CD4-positive, alpha-beta T cell (primary cell): ENCODE measurements around the gene ITPKB. TPM values are rescaled to one million over a fixed set of nuclear protein-coding genes. Genes with fewer than 3 reads are reported as not detected.

Source experiments
- ATAC-seq: fragments of 200-7000 bp; cut with Tn5 transposase; one replicate; pipeline ENCODE4 v1.10.0; 2022; ENCODE audit warnings: mild to moderate bottlenecking; ENCODE audit not compliant: poor library complexity
- CTCF ChIA-PET: fragments of 350-600 bp; sonication (Branson Sonifier 250); formaldehyde crosslinking; loops from one replicate; lab custom pipeline; 2021; ENCODE audit warnings: antibody characterized with exemption, inconsistent platforms; lab: Charles Lee
- POLR2A ChIA-PET: fragments of 350-600 bp; sonication (Branson Sonifier 250); formaldehyde crosslinking; loops from one replicate; lab custom pipeline; 2021; ENCODE audit warnings: antibody characterized with exemption, inconsistent platforms; lab: Charles Lee
- DNase-seq, 14 experiments: peaks; one replicate each; pipeline ENCODE4 v3.0.0-alpha.2; 2013 to 2020; ENCODE audit warnings: mixed read lengths in 2 of 14
- H3K27ac ChIP-seq, 2 donors: one replicate each; pipeline versions ENCODE4 v1.5.1 to v1.7.0; 2013; ENCODE audit warnings: low read length in 2 of 2, low read depth in 1 of 2, mild to moderate bottlenecking in 1 of 2
- H3K27me3 ChIP-seq, 2 experiments: 1 replicate in 1 of 2; 2 replicates in 1 of 2; pipeline versions ENCODE4 v1.6.1 to v1.7.0; 2013; ENCODE audit warnings: low read length in 2 of 2, control low read depth in 1 of 2, mild to moderate bottlenecking in 1 of 2, moderate library complexity in 1 of 2; ENCODE audit not compliant: insufficient read depth in 2 of 2, control insufficient read depth in 1 of 2
- H3K36me3 ChIP-seq: one replicate; pipeline ENCODE4 v1.6.1; 2013; ENCODE audit warnings: low read length, control low read depth; ENCODE audit not compliant: insufficient read depth
- H3K4me1 ChIP-seq: one replicate; pipeline ENCODE4 v1.6.1; 2013; ENCODE audit warnings: low read length, control low read depth; ENCODE audit not compliant: insufficient read depth
- H3K4me3 ChIP-seq: one replicate; pipeline ENCODE4 v1.5.1; 2013; ENCODE audit warnings: mild to moderate bottlenecking, low read length, moderate library complexity
- H3K9me3 ChIP-seq, 2 experiments: 1 replicate in 1 of 2; 2 replicates in 1 of 2; pipeline versions ENCODE4 v1.6.1 to v1.7.0; 2013; ENCODE audit warnings: low read length in 2 of 2, mild to moderate bottlenecking in 2 of 2, control low read depth in 1 of 2, moderate library complexity in 1 of 2; ENCODE audit not compliant: control insufficient read depth in 1 of 2, insufficient read depth in 1 of 2
- H3K27ac Mint-ChIP-seq: one replicate; pipeline ENCODE4 v1.8.0; 2020; ENCODE audit warnings: mixed read lengths
- H3K27me3 Mint-ChIP-seq: one replicate; pipeline ENCODE4 v1.8.0; 2021; ENCODE audit warnings: mixed read lengths
- H3K36me3 Mint-ChIP-seq: one replicate; pipeline ENCODE4 v1.8.0; 2021; ENCODE audit warnings: low read depth, mixed read lengths
- H3K4me1 Mint-ChIP-seq: one replicate; pipeline ENCODE4 v1.8.0; 2021; ENCODE audit warnings: low read depth, mixed read lengths
- H3K4me3 Mint-ChIP-seq: one replicate; pipeline ENCODE4 v1.8.0; 2020; ENCODE audit warnings: mild to moderate bottlenecking, mixed read lengths
- H3K9me3 Mint-ChIP-seq: one replicate; pipeline ENCODE4 v1.8.0; 2020; ENCODE audit warnings: mixed read lengths
- intact Hi-C, 2 experiments: fragments of 100-400 bp; cut with DNase I in 1 of 2; cut with micrococcal nuclease in 1 of 2; formaldehyde crosslinking; loops; one replicate each; pipeline versions ENCODE4 v1.15.1 to v1.9.0; 2023 to 2025; cut with DNase I, micrococcal nuclease
- total RNA-seq, 174 experiments: library from RNA in 2 of 174; stranded (reverse) in 2 of 174; gene quantifications; one replicate each; pipeline ENCODE4 v1.2.3 and lab custom pipeline; 2021 to 2026
- TF ChIP-seq, protein P1 (sequence below): fragments of 200-600 bp; IDR thresholded peaks from one replicate; pipeline ENCODE4 v1.8.0; 2022; ENCODE audit warnings: antibody characterized with exemption, mild to moderate bottlenecking

Gene ITPKB
- total RNA-seq, 2 experiments from 2014 or later: 565 to 583 TPM

DNA sequence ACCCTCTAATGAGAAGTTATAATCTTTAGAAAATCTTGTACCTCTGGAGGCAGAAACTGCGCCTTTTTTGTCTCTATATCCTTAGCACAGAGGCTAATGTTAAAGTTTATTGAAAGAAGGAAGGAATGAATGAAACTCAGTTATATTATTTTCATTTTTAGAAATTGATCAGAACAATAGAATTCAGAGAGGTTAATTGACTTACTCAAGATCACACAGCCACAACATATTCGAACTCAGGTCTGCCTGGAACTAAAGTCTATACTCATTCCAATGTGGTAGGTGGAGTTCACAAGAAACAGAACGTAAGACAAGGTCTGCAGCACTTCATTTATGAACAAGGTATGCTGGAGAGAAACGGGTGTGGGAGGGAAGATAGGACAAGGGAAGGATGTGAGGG lies 23.0 kb upstream of the ITPKB start:
- no peak overlapping the region for H3K4me3 Mint-ChIP-seq
- intact Hi-C loops: no loop called here
- DNase-seq (no peak), ATAC-seq (no peak)
- CTCF ChIA-PET: interaction anchor here (2.0 kb wide), 1 partner anchor 136 kb away, joined by 8 read pairs; no protein-coding TSS in a partner anchor
- Histone ChIP-seq H3K27me3 (no peaks in the 10 kb centered on the region), H3K27ac (no peak overlapping the region), H3K36me3 (no peaks in the 10 kb centered on the region), H3K4me1 (peaks cover 21% of the 10 kb centered on the region), H3K9me3 (no peaks in the 10 kb centered on the region), H3K4me3 (no peak overlapping the region)
- POLR2A ChIA-PET: interaction anchor here (2.0 kb wide), 1 partner anchor 23 kb away, joined by 5 read pairs; the partner anchor contains the start of gene ITPKB
- no peaks in the 10 kb centered on the region for H3K27me3 Mint-ChIP-seq
- H3K27ac Mint-ChIP-seq: no peak overlapping the region
- H3K9me3 Mint-ChIP-seq: no peaks in the 10 kb centered on the region
- TF ChIP-seq, protein P1, sequence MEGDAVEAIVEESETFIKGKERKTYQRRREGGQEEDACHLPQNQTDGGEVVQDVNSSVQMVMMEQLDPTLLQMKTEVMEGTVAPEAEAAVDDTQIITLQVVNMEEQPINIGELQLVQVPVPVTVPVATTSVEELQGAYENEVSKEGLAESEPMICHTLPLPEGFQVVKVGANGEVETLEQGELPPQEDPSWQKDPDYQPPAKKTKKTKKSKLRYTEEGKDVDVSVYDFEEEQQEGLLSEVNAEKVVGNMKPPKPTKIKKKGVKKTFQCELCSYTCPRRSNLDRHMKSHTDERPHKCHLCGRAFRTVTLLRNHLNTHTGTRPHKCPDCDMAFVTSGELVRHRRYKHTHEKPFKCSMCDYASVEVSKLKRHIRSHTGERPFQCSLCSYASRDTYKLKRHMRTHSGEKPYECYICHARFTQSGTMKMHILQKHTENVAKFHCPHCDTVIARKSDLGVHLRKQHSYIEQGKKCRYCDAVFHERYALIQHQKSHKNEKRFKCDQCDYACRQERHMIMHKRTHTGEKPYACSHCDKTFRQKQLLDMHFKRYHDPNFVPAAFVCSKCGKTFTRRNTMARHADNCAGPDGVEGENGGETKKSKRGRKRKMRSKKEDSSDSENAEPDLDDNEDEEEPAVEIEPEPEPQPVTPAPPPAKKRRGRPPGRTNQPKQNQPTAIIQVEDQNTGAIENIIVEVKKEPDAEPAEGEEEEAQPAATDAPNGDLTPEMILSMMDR: no peak
- H3K4me1 Mint-ChIP-seq: peaks cover 21% of the 10 kb centered on the region
- no peaks in the 10 kb centered on the region for H3K36me3 Mint-ChIP-seq

DNA sequence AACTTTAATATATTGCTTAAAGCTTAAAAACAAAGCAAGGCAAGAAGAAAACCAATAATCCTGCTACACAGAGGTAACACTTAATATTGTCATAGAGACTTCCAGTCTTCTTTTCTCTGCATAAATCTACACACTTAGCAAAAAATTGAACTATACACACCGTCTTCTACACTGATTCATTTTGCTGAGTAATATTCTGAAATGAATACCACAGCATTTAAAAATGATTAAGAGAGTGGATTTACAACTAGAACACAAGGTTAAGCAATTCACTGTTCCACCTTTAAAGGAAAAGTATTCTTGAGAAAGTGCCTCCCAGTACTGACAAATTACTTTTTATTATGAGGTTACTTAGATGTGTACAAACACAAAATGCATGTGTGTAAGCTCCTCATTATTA lies 22.2 kb upstream of the ITPKB start:
- H3K9me3 ChIP-seq: no peaks in the 10 kb centered on the region
- DNase-seq (no peak), ATAC-seq (no peak)
- no peak overlapping the region for H3K4me3 ChIP-seq
- TF ChIP-seq, protein P1: no peak
- intact Hi-C loops: no loop called here
- no peaks in the 10 kb centered on the region for H3K27me3 ChIP-seq
- no peak overlapping the region for H3K27ac ChIP-seq
- CTCF ChIA-PET: interaction anchor here (2.0 kb wide), 1 partner anchor 135 kb away, joined by 8 read pairs; no protein-coding TSS in a partner anchor
- Mint-ChIP-seq H3K4me3 (no peak overlapping the region), H3K36me3 (no peaks in the 10 kb centered on the region), H3K9me3 (no peaks in the 10 kb centered on the region), H3K27me3 (no peaks in the 10 kb centered on the region), H3K4me1 (peaks cover 23% of the 10 kb centered on the region), H3K27ac (no peak overlapping the region)
- POLR2A ChIA-PET: interaction anchor here (1.1 kb wide), 1 partner anchor 14 kb away, joined by 6 read pairs; no protein-coding TSS in a partner anchor
- H3K36me3 ChIP-seq: no peaks in the 10 kb centered on the region
- H3K4me1 ChIP-seq: peaks cover 21% of the 10 kb centered on the region

DNA sequence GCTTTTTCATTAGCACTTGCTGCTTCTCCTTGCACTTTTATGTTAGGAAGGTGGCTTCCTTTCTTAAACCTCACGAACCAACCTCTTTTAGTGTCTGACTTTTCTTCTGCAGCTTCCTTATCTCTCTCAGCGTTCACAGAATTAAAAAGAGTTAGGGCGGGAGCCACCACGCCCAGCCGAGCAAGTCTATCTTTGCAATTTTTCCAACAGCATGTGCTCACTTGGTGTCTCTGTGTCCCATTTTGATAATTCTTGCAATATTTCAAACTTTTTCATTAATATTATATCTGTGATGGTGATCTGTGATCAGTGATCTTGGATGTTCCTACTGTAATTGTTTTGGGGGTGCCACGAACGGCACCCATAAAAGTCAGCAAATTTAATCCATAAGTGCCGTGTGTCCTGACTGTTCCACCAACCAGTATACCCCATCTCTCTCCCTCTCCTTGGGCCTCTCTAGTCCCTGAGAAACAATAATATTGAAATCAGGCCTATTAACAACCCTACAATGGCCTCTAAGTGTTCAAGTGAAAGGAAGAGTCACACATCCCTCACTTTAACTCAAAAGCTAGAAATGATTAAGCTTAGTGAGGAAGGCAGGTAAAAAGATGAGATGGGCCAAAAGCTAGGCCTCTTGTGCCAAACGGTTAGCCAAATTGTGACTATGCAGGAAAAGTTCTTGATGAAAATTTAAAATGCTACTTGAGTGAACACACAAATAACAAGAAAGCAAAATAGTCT lies 15.9 kb upstream of the ITPKB start:
- intact Hi-C loops: loop anchor here in 1 of 2 experiments (5.0 kb wide), 1 partner anchor 42 kb away; no protein-coding TSS in a partner anchor
- H3K27ac ChIP-seq: no peak overlapping the region
- no peaks in the 10 kb centered on the region for H3K9me3 Mint-ChIP-seq
- no peaks in the 10 kb centered on the region for H3K36me3 ChIP-seq
- ATAC-seq: peak; percentile 37
- no peaks in the 10 kb centered on the region for H3K36me3 Mint-ChIP-seq
- TF ChIP-seq, protein P1: no peak
- CTCF ChIA-PET: interaction anchor here (1.1 kb wide), 1 partner anchor 129 kb away, joined by 5 read pairs; no protein-coding TSS in a partner anchor
- no peak overlapping the region for H3K4me3 ChIP-seq
- H3K27me3 ChIP-seq: no peaks in the 10 kb centered on the region
- POLR2A ChIA-PET: interaction anchor here (0.7 to 1.8 kb wide), 2 partner anchors 15 to 66 kb away, joined by 3 to 7 read pairs; partner anchors contain the start of gene ITPKB
- peak overlapping the region; percentile 26 for H3K27ac Mint-ChIP-seq
- no peak for DNase-seq
- H3K4me1 Mint-ChIP-seq: peaks cover 39% of the 10 kb centered on the region
- H3K27me3 Mint-ChIP-seq: no peaks in the 10 kb centered on the region
- H3K4me1 ChIP-seq: peaks cover 17% of the 10 kb centered on the region
- H3K9me3 ChIP-seq: no peaks in the 10 kb centered on the region
- H3K4me3 Mint-ChIP-seq: peak overlapping the region; percentile 8
